GM12892 (cell line): ENCODE data around the gene ZNF502.
"Not testable (repeated sequence)": the region's sequence is repeated elsewhere in the genome, so short reads cannot be mapped to it uniquely, and the experiment has no call there.

ENCODE experiments used
- POLR2A ChIP-seq: IDR thresholded peaks from 2 replicates; pipeline ENCODE4 v1.6.1; 2011; ENCODE audit warnings: low read depth, low read length, control low read depth
- POLR2AphosphoS5 ChIP-seq: IDR thresholded peaks from 2 replicates; pipeline ENCODE4 v1.6.1; 2011; ENCODE audit warnings: low read depth, low read length, control low read depth
- TAF1 ChIP-seq: IDR thresholded peaks from 2 replicates; pipeline ENCODE4 v1.6.1; 2011; ENCODE audit warnings: low read depth, mild to moderate bottlenecking, control low read depth, low read length, borderline replicate concordance

DNA sequence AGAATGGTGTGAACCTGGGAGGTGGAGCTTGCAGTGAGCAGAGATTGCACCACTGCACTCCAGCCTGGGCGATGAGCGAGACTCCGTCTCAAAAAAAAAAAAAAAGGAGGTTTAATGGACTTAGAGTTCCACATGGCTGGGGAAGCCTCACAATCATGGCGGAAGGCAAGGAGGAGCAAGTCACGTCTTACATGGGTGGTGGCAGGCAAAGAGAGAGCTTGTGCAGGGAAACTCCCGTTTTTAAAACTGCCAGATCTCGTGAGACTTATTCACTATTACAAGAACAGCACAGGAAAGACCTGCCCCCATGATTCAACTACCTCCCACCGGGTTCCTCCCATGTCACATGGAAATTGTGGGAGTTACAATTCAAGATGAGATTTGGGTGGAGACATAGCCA lies 39.0 kb upstream of the ZNF502 start:
- not testable (repeated sequence) for TF ChIP-seq POLR2AphosphoS5, POLR2A, TAF1
